GM12891 (cell line): ENCODE measurements around the gene MIPOL1.

Experiments used
- POLR2A ChIP-seq: IDR thresholded peaks from 2 replicates; pipeline ENCODE4 v1.6.1; 2011; ENCODE audit warnings: low read depth, low read length, control low read depth
- POLR2AphosphoS5 ChIP-seq: IDR thresholded peaks from 2 replicates; pipeline ENCODE4 v1.6.1; 2011; ENCODE audit warnings: low read depth, low read length, control low read depth

DNA sequence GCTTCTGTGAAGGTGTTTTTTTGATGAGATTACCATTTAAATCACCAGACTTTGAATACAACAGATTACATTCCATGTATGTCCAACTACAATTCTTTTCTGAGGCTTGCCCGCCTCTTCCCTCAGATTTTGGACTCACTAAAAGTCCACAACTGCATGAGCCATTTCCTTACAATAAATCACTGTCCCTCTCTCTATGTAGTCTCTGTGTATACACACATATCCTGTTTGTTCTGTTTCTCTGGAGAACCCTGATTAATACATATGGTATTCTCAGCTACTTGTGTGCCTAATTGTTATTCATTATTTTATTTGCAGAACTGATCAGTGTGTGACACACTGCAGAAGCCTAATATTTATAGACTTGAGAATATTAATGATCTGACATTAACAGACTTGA is 2.4 kb upstream of the MIPOL1 start:
- no peak for TF ChIP-seq POLR2AphosphoS5
- TF ChIP-seq POLR2A: no peak
